GM21367 (cell line): ENCODE measurements around the gene H2BW1.
A peak's percentile ranks its signal among the peaks of the same experiment; 100 is the strongest.
"Not testable (repeated sequence)": the region's sequence is repeated elsewhere in the genome, so short reads cannot be mapped to it uniquely, and the experiment has no call there.

Experiments
- ATAC-seq: cut with Tn5 transposase; IDR thresholded peaks from one replicate; pipeline ENCODE4 v1.9.1; 2021; ENCODE audit not compliant: unreplicated experiment

H2BW1 gene, protein sequence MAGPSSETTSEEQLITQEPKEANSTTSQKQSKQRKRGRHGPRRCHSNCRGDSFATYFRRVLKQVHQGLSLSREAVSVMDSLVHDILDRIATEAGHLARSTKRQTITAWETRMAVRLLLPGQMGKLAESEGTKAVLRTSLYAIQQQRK

DNA sequence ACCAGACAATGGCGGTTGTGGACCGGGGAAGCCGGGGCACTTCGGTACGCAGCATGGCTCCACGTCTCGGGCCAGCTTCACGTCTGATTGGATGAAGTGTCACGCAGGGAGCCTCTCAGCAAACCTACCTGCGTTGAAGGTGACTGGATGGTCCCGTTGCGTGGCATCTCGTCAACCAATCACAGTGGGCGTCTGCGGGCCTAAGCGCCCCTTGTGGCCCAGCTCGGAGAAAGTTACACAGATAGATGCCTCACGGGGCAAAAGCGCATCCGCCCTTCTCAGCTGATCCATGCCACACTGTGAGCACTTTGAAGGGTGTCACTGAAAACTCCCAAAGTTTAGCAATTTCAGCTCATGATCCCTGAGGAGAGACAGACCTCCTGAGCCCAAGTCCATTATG, at the start of gene H2BW1:
H2BW1 (minus strand) TSS at position 103 of the 400 bp plus-strand sequence. CDS start 132 bp downstream, outside the sequence.
- ATAC-seq: no peak

DNA sequence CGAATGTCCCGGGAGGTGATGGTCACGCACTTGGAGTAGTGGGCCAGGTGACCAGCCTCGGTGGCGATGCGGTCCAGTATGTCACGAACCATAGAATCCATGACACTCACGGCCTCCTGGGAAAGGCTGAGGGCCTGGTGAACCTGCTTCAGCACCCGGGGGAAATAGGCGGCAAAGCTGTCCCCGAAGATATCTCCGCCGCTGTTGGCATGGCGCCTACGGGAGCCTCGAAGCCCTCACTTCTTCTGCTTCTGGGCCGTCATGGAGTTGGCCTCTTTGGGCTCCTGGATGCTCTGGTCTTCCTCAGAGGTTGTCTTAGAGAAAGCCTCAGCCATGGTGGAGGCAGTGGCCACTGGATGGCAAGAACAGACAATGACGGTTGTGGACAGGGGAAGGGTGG, 49.1 kb upstream of the H2BW1 start:
- not testable (repeated sequence) for ATAC-seq

DNA sequence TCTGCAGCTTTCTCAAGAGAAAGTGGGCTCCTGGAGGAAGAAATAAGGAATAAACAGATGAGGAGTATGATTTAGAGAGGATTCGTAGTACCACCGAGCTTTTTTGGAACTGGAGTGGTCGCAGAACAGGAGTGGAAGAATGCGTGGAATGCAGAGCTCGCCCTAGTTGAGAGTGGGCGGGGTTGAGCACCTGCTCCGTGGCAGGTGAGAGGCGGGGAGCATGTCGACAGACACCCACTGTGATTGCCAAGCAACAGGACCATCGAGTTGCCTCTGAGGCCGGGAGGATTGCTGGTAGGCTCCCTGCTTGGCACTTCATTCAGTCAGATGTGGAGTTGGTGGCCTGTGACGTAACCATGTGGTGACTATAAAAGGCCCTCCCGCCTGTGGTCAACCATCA, 41.4 kb upstream of the H2BW1 start:
- not testable (repeated sequence) for ATAC-seq

DNA sequence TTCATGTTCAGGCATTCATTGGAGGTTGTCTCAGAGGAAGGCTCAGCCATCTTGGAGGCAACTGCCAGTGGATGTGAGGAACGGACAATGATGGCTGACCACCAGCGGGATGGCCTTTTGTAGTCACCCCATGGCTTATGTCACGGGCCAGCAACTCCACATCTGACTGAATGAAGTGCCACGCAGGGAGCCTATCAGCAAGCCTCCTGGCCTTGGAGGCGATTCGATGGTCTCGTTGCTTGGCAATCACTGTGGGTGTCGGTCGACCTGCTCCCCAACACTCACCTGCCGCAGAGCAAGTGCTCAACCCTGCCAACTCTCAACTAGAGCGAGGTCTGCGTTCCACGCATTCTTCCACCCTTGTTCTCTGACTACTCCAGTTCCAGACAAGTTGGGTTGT, 33.7 kb upstream of the H2BW1 start:
- ATAC-seq: no peak

DNA sequence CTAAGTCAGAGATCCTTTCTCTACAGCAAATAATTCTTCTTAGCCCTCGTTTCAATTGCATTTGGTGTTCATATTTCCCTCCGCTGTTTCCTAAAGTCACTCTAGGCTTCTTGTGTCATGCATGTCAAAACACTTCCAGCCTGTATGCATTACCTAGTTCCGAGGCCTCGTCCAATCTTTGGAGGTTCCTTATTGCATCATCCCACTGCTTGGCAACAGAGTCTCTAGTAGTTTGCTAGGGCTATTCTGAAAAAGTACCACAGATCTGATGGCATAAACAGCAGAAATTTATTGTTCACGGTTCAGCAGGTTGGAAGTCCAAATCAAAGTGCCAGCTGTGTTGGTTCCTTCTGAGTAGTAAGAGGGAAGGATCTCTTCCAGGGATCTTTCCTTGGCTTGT, 32.1 kb upstream of the H2BW1 start:
- ATAC-seq: no peak

DNA sequence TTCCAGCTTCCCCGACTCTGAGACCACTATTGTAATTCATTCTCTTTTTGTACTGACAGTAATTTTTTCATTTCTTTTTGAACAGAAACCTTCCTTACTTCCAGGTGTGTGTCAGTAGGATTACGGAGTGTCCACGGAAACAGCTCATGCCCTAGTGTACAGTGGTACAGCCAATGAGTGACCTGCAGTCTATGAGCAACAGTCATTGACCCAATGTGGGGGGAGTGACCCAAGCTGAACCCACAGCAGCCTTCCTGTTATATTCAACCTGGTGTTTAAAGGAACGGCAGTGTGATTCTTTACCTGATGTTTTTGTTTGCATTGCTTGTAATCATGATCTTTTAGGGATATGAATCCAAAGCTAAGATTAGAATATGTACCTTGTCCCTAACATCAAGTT, 27.5 kb upstream of the H2BW1 start:
- ATAC-seq: no peak

DNA sequence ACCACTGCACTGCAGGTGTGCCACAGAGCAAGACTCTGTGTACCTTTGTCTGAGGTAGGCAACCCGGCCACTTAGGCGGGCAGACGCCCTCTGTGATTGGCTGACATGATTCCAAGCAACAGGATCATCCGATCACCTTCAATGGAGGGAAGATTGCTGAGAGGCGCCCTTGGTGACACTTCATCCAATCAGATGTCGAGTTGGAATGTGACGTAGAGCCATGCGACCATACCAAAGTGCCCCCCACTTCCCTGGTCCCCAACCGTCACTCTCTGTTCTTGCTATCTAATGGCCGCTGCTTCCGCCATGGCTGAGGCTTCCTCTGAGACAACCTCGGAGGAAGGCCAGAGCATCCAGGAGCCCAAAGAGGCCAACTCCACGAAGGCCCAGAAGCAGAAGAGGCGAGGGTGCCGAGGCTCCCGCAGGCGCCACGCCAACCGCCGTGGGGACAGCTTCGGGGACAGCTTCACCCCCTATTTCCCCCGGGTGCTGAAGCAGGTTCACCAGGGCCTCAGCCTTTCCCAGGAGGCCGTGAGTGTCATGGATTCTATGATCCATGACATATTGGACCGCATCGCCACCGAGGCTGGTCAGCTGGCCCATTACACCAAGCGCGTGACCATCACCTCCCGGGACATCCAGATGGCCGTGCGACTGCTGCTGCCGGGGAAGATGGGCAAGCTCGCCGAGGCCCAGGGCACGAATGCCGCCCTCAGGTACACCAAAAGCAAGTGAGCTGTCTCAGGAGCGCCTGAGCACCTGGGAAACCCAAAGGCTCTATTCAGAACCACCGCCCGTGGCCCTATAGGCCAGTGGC, 26.4 kb upstream of the H2BW1 start, which contains the start of gene H2BW2:
H2BW2 (plus strand) TSS at position 268 of the 817 bp plus-strand sequence; CDS start at position 307, 39 bp downstream.
- no peak for ATAC-seq

DNA sequence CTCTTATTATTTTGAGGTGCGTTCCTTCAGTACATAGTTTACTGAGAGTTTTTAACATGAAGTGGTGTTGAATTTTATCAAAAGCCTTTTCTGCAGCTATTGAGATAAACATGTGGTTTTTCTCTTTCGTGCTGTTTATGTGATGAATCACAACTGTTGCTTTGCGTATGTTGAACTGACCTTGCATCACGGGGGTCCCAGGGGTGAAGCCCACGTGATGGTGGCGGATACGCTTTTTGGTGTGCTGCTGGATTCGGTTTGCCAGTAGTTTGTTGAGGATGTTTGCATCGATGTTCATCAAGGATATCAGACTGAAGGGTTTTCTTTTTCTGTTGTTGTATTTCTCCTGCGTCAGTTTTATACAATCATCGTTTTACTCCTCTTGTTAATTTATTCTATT, 4.6 kb upstream of the H2BW1 start:
- no peak for ATAC-seq

DNA sequence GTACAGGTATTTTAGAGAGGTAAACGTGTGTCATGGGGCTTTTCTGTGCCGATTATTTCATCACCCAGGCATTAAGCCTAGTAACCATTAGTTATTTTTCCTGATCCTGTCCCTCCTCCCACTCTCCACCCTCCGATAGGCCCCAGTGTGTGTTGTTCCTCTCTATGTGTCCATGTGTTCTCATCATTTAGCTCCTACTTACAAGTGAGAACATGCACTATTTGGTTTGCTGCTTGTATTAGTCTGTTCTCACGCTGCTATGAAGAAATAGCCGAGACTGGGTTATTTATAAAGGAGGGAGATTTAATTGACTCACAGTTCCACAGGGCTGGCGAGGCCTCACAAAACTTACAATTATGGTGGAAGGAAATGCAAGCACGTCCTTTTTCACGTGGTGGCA, 2.1 kb upstream of the H2BW1 start:
- not testable (repeated sequence) for ATAC-seq

DNA sequence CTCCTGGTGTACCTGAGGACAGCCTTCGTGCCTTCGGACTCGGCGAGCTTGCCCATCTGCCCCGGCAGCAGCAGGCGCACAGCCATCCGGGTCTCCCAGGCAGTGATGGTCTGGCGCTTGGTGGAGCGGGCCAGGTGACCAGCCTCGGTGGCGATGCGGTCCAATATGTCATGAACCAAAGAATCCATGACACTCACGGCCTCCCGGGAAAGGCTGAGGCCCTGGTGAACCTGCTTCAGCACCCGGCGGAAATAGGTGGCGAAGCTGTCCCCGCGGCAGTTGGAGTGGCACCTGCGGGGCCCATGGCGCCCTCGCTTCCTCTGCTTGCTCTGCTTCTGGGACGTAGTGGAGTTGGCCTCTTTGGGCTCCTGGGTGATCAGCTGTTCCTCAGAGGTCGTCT, 350 bp downstream of the H2BW1 start:
- no peak for ATAC-seq

DNA sequence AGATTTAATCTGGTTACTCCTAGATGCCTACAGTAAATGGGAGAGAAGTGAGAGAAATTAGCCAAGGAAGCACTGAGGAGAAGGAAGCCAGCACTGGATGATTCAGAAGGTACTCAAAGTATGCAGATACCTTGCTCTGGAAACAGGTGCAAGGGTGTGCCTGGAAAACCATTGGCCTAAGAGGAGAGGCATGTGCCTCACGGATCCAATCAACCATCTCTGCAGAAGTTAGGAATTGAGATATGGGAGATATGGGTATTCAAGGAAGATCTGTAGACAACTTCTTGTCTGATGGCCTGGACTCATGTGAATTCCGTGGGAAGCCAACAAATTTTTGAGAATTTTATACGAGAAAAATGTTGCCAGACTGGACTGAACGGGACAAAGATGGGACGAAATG, 4.7 kb downstream of the H2BW1 start:
- ATAC-seq: no peak

DNA sequence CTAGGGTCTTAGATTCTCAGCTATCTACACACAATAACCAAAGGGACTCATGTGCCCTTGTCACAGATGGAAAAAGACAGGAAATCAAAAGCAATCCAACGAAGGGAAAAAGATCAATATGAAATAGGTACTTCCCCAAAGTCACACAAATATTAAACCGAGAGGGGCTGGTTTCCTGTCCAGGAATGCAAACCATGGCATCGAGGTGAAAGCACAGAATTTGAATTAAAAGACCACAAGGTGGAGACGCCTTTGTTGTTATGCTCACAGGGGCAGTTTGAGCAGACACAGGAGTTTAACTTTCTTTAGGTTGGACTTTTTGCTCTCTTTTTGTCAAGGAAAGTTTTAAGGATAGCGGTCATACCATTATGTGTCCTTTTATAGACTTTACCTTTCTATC, 14.3 kb downstream of the H2BW1 start:
- peak; percentile 93 for ATAC-seq

DNA sequence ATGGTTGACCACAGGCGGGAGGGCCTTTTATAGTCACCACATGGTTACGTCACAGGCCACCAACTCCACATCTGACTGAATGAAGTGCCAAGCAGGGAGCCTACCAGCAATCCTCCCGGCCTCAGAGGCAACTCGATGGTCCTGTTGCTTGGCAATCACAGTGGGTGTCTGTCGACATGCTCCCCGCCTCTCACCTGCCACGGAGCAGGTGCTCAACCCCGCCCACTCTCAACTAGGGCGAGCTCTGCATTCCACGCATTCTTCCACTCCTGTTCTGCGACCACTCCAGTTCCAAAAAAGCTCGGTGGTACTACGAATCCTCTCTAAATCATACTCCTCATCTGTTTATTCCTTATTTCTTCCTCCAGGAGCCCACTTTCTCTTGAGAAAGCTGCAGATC, 30.0 kb downstream of the H2BW1 start:
- not testable (repeated sequence) for ATAC-seq

DNA sequence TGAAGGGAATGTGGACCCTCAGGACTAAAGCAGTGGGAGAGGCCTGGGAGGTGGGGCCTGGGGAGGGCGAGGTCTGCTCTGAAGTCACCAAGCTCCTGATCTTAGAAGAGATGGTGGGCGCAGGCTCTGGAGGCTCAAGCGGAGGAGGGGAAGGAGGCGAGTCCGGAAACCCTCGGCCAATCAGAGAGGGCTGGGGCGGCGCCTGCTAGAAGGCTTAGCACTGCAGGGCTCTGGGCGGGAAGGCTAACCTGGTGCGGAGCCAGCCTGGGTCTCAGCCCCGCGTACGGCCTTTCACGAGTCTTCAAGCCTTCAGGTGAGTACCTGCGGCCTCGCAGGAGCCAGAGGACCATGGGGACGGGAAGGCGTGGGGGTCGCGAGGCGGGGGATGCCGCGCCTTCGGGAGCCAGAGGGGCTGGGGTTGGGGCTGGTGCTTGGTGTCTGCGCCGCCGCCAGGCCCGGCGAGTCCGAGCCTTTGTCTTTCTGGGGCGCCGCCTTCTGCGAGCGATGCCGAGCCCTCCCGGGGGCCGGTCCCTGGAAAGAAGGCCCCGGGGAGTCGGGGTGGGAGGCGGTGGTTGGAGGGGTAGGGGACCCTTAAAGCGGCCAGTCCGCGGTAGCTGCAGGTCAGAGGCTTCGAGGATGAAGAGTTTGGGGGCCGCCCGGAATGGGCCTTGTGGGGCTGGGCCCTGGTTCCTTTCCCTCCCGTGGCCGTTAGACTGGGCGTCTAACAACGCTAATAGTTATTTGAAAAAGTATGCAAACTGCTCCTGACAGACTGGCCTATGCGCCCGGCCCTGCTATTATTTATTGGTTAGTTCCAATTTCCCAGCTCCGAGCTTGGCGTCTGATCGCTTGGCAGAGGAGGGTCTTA, 50.9 kb downstream of the H2BW1 start, which contains the start of gene TMSB15B:
TMSB15B (plus strand) TSS at position 217 of the 868 bp plus-strand sequence.
- ATAC-seq: peak; percentile 97
